GM08714 (cell line): ENCODE measurements around the gene SLC2A1.
A peak's percentile ranks its signal among the peaks of the same experiment; 100 is the strongest.
"Not testable (repeated sequence)": the region's sequence is repeated elsewhere in the genome, so short reads cannot be mapped to it uniquely, and the experiment has no call there.

Source experiments
- H3K4me3 ChIP-seq: fragments of 200-500 bp; sonication (Bioruptor generic); 2 replicates; pipeline ENCODE4 v1.5.1; 2014; ENCODE audit warnings: mild to moderate bottlenecking, low read length, inconsistent platforms
- ZNF274 ChIP-seq: IDR thresholded peaks from 2 replicates; pipeline ENCODE4 v1.6.1; 2012; ENCODE audit warnings: mild to moderate bottlenecking, low read depth, low read length

The SLC2A1 gene

GRCh38 chr1:42927274-42927841, 31.3 kb downstream of the SLC2A1 start:
- no peak overlapping the region for H3K4me3 ChIP-seq
- no peak for TF ChIP-seq ZNF274

GRCh38 chr1:42926879-42927242, 31.8 kb downstream of the SLC2A1 start:
- no peak for TF ChIP-seq ZNF274

GRCh38 chr1:42926235-42926878, 32.3 kb downstream of the SLC2A1 start:
- no peak for TF ChIP-seq ZNF274
- H3K4me3 ChIP-seq = no peak overlapping the region

More at GRCh38 chr1:42926879-42927242, 31.8 kb downstream of the SLC2A1 start:
- no peak overlapping the region for H3K4me3 ChIP-seq

- TF ChIP-seq ZNF274 = no peak
Observed at GRCh38 chr1:42924851-42925760, 33.6 kb downstream of the SLC2A1 start.

GRCh38 chr1:42924082-42924850, 34.4 kb downstream of the SLC2A1 start:
- H3K4me3 ChIP-seq = peak overlapping the region; percentile 54
- TF ChIP-seq ZNF274 = no peak

More at GRCh38 chr1:42924851-42925760, 33.6 kb downstream of the SLC2A1 start:
- H3K4me3 ChIP-seq = peak overlapping the region; percentile 54; the same call in 1 of the 2 replicates

- H3K4me3 ChIP-seq = peak overlapping the region; percentile 54
- TF ChIP-seq ZNF274 = no peak
Observed at GRCh38 chr1:42923367-42924081, 35.1 kb downstream of the SLC2A1 start.

- no peak for TF ChIP-seq ZNF274
- H3K4me3 ChIP-seq = no peak overlapping the region
Observed at GRCh38 chr1:42922687-42923366, 35.8 kb downstream of the SLC2A1 start.

GRCh38 chr1:42921769-42922168, 36.9 kb downstream of the SLC2A1 start:
- no peak overlapping the region for H3K4me3 ChIP-seq
- no peak for TF ChIP-seq ZNF274

- not testable (repeated sequence) for H3K4me3 ChIP-seq
Observed at GRCh38 chr1:42919651-42920050, 39.0 kb downstream of the SLC2A1 start.

- H3K4me3 ChIP-seq = no peak overlapping the region
Observed at GRCh38 chr1:42917241-42917495, 41.5 kb downstream of the SLC2A1 start.

GRCh38 chr1:42915456-42915855, 43.2 kb downstream of the SLC2A1 start:
- TF ChIP-seq ZNF274 = no peak
- no peak overlapping the region for H3K4me3 ChIP-seq

More at GRCh38 chr1:42917241-42917495, 41.5 kb downstream of the SLC2A1 start:
- TF ChIP-seq ZNF274 = no peak

- no peak for TF ChIP-seq ZNF274
- H3K4me3 ChIP-seq = no peak overlapping the region
Observed at GRCh38 chr1:42914092-42914627, 44.5 kb downstream of the SLC2A1 start.
